Measurements from ENCODE around the gene SBSN.
A peak's percentile ranks its signal among the peaks of the same experiment; 100 is the strongest.

Gene SBSN

DNA sequence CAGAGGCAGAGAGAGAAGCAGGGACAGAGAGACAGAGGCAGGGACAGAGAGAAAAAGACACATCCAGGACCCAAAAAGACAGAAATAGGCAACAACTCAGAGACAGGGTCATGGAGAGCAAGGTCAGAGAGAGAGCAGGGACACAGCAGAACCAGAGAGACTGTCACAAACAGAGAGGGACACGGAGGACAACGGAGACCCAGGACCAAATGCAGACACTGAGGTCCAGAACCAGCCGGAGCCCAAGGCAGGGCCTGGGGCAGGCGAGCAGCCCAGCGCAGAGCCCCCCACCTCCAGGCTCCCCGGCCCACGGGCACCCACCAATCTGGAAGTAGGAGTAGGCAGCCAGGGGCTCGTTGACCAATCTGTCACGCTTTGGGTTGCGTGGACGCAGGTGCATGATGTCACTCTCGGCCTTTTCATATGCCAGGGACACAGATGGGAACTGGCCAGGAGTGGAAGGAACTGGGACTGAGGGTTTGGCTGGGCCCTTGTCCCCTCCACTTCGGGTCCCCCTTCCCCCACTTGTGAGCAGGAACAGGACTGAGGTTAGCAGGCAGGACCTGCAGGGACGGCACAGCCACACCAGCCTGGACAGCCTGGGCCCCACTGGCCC is 25.4 kb upstream of the SBSN start:
- no peak for DNase-seq

DNA sequence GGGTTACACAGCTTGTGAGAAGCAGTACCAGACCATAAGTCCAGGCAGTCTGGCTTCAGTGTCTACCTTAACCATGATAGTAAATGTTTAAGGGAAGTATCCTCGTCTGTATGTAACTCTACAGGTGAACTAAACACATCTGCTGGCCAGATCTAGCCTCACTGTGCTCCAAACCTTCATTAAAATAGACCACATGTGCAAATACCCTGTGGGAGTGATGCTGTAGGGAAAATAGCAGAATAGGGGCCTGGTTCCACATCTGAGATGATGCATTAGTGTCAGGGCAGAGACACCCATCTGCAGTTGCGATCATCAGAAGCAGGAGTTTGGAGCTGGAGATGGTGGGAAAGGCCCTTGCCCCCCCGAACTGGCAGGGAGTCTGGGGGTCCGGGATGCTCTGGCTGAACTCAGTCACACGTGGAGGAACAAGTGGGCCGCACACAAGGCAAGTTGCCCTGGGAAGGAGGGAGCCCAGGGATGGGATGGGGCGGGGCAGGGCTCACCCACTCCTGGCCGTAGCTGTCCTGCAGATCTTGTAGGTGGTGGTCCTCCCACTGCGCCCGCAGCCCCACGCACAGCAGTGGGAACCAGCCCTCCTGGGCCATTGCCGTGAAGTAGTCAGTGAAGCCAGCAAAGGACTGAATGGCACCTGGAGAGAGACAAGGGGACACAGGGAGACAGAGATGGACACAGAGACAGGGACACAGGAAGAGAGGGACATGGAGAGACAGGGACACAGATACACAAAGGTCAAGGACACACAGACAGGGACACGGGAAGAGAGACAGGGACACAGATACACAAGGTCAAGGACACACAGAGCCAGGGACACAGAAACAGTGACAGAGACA is 24.6 kb upstream of the SBSN start:
- no peak for DNase-seq

DNA sequence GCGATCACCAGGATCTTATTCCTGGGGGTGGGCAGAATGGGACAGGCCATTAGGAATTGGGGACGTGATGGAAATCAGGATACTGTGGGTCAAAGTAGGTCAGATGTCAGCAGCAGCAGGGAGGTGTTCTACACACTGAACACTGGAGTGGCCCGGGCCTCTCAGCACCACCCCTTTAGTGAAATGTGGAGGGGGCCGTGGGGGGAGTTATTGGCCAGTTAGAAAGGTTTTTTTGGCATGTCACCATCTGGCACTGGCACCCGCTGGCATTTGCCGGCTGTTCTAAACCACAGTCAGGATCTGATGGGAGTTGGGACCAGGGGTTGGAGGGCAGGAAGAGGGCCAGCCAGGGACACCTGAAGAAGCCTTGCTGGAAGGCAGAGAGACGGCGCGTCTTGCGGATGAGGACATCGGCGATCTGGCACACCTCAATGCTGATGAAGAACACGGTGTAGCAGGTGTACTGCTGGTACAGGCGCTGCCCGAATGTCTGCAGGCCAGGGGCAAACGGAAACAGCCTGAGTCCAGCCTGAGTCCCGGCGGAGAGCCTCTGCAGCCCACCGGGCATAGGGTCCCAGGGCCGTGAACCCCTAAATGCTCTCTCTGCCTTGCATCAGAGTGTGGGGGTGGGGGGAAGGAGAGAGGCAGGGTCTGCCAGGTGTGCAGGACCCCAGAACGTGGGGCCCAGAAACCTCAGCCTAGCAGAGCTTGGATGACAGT is 23.1 kb upstream of the SBSN start:
- no peak for DNase-seq

DNA sequence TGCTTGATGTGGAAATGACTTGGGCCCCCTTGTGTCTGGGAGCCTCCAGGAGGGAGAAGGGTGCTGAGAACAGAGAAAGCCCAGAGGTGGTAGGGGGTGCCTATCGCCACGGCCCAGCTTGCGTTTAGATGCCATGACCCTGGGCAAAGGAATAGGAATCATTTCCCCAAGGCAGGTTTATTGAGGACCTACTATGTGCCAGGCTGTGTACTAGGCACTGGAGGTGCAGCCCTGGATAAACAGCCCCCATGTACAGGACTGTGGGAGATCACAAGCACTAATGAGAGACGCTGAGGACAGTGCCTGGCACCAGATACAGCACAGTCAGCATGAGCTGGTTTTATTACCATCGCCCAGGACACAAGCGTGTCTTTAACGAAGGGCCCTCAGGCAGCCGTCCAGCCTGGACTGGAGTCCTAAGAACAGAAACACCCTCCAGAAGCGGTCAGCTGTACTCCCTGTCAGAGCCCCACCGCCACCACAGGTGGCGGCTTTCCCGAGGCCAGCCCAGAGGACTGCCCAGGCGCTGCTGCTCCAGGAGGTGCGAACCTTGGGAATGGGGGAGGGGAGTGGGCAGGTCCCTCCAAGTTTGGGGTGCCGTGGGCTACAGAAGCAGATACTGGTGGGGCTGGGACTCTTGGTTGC is 21.9 kb upstream of the SBSN start:
- DNase-seq = no peak

DNA sequence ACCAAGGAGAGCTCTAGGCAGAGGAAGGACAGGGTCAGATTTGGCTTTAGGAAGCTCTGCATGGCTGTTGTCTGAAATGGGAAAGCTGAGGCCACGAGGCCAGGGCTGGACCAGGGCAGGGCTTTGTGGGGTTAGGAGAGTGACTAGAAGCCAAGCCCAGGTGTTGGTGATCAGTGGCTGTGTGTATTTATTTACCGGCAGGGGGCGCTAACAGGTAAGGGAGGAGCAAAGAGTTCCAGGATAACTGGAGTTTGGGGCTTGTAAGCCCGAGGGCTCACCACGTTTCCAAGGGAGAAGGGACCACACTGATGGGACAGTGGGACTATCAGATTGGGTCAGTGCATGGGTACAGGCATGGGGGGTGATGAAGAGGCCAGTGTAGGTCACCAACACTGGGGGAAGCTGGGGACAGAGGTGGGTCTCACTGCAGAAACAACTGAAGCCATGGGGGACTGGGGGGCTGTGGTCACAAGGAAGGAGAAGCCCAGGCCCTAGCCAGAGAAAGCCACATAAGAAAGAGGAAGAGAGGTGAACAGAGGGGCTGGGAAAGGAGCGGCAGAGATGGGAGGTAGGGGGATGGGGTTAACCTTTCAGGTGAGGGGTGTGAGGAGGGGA is 21.2 kb upstream of the SBSN start:
- peak; percentile 35 for DNase-seq

DNA sequence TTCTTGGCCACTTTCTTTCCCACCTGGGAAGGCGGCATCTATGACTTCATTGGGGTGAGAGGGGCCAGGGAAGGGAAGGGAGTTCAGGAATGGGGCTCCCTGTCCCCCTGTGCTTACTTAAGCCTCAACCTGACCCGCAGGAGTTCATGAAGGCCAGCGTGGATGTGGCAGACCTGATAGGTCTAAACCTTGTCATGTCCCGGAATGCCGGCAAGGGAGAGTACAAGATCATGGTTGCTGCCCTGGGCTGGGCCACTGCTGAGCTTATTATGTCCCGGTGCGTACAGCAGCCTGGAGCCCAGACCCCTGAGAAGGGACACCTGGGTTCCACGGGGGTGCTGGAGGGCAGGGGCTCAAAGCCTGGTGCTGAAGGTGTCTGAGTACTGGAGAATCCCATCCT is 18.4 kb upstream of the SBSN start:
- DNase-seq = no peak

DNA sequence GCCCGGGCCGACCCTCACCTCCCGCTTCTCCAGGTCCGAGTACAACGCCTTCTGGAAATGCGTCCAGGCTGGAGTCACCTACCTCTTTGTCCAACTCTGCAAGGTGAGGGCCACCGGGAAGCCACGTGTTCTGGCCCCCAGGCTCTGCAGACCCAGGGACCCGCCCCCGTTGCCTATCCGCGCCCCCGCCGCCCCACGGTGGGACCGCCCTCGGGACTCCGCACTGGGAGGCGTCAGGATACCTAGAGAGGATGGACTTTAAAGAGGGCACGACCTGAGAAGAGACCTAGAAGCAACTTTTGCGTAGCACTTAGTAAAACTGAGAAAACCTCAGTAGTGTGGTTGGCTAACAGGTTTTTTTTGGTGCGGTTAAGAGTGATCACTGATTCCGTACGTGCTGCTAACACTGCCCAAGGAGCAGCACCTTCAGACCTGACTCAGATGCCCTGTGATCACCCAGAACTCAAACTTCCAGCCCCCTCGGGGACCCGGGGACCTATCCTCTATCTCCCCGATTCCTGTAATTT is 17.8 kb upstream of the SBSN start:
- peak; percentile 67 for DNase-seq

DNA sequence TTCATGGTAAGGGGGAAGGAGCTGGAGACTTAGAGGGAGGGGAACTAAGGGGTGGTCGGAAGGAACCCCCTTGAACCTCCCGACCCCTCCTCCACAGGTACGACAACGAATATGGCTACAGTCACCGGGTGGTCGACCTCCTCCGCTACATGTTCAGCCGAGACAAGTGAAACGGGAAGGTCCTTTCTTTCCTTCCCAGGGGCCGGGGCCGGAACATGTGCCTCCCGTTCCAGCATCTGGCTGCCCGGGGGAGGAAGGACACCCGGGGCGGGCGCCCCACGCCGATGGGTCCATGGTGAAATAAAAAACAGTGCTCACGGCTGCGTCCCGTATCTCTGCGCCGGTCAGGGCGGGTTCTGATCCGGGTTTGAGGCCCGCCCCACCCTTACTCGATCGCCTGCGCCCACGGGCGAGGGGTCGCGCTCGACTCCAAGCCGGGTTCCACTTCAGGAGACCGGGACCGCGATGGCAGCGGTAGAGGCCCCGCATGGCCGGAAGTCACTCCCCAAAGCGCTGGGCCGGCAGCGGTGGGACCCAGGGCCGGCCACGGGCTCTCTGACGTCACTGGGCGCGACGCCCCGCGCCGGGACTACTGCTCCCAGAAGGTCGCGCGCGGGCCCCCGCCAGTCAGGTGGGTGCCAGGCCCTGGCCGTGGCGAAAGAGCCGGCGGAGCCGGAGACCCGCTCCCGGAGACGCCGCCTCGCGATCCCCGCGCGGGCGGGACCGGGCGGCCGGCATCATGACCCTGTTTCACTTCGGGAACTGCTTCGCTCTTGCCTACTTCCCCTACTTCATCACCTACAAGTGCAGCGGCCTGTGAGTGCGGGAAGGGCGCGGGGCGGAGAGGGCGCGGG is 17.1 kb upstream of the SBSN start, which contains the start of gene TMEM147:
Gene TMEM147, plus strand, starts transcription at position 626 of the 854 bp plus-strand sequence. Its CDS starts 114 bp downstream, at position 740.
- DNase-seq = peak; percentile 85

DNA sequence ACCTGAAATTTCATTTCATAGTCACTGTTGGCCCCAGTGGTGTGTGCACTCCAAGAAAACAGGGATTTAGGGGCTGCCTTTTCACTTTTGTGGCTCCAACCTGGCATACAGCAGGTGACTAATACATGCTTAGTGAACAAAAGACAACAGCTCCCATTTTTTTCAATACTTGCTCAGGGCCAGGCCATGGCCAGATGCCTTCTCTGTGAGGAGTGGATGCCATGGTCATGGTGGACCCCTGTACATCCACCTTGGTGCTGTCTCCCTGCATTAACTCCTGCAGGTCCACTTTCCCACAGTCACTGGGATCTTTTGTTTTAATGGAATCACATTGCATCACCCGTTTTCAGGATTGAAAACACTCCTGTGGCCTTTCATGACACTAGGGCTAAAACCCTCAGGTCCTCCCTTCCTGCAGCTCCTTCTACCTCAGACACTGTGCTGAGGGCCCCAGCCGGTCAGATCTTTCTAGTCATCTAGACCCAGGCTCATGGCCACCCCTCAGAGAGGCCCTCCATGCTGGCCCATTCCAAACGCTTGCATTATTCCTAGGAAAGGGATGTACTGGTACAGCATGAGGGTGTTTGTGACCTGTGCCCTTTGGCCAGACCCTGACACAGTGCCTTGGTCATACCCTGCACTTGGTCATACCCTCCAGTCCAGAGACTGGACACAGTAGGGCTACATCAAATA is 16.1 kb upstream of the SBSN start:
- no peak for DNase-seq

DNA sequence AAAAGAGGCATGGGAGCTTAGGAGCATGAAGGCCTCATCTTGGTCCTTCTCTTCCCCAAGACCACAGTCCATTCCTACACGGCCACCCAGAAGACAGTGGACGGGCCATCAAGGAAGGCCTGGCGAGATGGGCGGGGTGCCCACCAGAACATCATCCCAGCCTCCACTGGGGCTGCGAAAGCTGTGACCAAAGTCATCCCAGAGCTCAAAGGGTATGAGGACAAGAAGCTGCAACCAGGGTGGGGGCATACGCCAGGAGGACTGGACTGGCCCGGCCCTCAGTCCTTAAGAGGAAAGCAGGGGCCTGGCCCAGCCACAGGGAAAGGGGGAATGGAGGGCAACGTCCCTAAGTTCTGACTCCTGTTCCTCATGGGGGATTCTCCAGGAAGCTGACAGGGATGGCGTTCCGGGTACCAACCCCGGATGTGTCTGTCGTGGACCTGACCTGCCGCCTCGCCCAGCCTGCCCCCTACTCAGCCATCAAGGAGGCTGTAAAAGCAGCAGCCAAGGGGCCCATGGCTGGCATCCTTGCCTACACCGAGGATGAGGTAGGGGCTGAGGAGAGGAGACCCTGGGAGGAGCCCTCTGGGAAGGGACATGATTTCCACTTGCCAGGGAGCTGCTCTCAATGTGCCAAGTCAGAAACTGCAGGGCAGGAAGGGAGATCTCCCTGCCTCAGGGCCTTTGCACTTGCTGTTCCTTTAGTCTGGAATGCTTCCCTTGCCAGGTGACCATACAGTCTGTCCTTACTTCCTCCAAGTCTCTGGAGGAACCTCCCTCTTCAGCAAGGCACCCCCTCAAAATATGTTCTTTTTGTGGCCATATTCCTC is 15.4 kb upstream of the SBSN start:
- no peak for DNase-seq

DNA sequence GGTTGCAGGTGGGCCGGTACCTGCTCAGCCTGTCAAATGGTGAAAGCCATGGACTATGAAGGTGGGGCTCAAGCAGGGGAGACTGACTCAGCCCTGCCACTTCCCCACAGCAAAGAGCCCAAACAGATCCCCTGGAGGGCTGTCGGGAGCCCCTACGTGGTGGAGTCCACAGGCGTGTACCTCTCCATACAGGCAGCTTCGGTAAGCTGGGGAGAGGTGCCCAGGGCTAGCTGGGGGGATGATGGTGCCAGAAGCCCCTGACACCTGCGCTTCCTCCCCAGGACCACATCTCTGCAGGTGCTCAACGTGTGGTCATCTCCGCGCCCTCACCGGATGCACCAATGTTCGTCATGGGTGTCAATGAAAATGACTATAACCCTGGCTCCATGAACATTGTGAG is 14.1 kb upstream of the SBSN start:
- DNase-seq = no peak

DNA sequence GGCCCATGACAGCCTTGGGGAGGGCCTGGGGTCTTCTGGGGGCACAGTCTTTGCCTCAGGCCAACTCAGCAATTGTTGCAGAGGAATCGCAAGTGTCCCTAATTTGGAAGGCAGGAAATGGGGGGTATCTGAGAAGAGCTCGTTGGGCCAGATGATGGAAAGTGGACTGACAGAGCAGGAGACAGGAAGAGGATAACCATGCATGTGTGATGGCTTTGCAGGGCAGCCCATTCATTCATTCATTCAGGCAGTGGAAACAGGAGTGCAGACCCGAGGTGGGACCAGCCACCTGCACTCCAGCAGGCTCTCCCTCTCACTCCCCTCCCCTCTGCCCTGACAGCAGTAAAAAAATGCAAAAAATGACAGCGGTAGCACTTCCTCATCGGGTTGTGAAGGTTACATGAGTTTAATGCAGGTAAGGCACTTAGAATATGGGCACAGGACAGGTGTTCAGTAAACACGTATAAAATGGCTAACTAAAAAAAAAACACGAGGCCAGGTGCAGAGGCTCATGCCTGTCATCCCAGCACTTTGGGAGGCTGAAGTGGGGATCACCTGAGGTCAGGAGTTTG is 12.3 kb upstream of the SBSN start:
- no peak for DNase-seq

DNA sequence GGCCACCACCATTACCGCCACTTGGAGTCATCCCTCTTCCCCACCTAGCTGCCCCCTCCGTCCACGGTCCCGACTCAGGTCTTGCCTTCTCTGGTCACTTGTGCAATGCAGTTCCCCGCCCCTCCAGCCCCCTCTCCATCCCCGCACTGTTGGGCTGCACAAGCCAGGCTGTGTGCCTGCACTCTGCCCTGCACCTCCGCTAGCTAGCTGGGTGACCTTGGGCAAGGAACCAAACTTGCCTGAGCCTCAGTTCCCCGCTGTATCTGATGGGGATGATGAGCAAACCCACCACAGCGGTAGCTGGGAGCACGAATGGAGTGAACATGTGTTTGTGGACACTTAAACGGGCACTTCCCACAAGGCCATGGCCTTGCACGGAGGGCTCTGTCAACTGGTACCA is 11.7 kb upstream of the SBSN start:
- DNase-seq = no peak

DNA sequence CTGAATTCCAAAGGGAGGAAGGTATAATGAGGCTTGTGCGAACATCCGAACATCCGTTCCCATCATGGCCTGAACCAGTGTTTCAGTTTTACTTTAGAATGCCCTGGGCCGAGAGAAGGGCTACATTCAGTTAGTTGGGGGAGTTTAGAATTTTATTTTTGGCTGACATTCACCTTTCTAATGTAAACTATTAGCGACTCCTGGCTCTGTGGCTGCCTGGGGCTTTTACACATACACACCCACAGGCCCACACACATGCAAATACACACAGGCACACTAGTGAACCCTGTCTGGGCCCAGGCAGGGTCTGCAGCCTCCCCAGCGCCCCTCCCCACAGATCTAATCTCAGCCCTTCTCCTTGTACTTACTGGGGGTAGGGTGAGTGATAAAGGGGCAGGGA is 11.2 kb upstream of the SBSN start:
- DNase-seq = no peak

DNA sequence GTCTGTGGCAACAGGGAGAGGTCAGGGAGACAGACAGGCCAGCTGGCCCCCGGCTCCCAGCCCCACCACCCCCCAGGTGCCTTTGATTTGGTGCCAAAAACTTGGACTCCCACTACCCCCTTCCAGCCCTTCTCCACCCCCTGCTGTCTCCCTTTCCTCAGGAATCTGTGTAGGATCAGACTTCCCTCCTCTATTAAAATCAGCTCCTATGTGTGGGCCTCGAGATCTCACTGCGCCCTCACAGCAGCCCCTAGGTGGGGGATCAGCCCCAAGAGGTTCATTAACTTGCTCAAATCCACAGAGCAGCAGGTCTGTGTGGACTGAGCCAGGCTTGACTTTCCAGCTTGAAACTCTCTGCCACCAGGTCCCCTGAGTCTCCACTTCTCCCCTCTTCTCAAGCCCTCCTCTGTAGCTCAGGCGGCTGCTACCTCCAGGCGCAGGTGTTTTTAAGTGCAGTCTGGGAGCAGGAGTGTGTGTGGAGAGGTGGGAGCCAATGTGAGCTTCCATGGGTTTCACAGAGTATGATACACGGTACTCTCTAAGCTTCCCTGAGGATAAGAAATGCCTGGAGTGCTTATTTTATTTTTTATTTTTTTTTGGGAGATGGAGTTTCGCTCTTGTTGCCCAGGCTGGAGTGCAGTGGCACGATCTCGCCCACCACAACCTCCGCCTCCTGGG is 6.8 kb upstream of the SBSN start:
- DNase-seq = no peak

DNA sequence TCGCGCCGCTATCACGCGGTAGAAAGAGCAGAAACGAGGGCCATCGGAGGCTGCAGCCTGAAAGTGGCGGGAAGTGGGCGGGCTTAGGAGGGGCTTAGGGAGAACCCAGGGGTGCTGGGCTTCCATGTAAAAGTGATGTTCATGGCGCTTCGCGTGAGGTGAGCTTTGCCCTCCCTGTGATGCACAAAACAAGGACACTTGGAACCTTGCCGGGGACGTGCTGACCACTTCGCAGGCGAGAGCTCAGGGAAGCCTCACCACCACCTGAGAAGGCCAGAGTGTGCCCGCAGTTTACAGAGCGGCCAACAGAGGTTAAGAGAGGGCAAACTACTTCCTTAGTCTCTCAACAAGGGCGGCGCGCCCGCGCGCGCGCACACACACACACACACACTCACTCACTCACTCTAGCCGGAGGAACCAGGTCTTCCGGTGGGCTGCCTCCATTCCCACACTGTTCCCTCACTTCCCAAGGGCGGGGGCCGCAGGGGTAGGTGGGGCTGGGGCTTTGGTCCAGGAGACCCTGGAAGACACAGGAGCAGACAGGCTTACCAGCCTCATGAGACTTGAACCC is 5.8 kb upstream of the SBSN start:
- no peak for DNase-seq

DNA sequence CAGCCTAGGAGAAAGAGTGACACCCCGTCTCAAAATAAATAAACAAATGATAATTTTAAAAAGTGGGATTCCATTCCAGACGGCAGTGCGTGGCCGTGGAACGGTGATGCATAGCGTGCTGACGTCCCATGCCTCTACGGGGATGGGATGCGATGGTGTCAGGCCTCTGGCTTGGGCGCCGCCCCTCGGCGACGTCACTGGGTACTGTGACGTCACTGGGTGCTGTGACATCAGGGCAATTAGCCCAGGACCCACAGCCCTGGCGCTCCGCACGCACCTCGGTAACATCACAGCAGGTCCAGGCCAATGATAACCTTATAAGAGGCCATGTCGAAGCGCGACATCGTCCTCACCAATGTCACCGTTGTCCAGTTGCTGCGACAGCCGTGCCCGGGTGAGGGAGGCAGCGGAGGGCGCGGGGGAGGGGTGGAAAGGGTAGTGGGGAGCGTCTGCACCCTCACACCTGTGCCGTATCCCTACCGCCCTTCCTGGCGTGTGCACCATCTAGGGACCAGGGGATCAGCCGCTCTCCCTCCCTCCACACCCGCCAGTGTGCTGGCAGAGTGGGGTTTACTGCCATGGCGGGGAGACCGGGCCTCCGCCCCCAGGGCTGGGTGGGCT is 5.2 kb upstream of the SBSN start, which contains the start of gene GAPDHS:
Gene GAPDHS, plus strand, starts transcription at position 256 of the 621 bp plus-strand sequence. Its CDS starts 72 bp downstream, at position 328.
- DNase-seq = no peak

DNA sequence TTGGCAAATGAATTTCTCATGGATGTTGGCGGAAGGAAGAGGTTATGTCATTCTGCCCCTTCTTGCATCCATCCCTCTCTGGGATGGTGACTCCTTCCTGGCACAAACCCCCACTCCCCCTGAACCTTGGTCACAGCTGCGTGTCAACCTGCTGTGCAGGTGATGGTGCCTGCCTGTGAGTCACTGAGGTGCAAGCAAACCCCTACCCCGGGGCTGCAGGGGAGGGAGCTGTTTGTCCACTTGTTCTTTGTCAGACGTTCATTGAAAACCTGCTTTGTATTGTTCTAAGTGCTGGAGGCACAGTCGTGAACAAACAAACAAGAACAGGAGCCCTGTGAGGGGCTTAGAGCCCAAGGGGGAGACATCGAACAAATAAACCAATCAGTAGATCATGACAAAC is 3.2 kb upstream of the SBSN start:
- DNase-seq = no peak
